ENCODE results near the gene UBR4. TPM values are rescaled to one million over a fixed set of nuclear protein-coding genes. Genes with fewer than 3 reads are reported as not detected.

UBR4 gene
- total RNA-seq, 4 donors from 2014 or later = 132 to 268 (median 170) TPM

DNA sequence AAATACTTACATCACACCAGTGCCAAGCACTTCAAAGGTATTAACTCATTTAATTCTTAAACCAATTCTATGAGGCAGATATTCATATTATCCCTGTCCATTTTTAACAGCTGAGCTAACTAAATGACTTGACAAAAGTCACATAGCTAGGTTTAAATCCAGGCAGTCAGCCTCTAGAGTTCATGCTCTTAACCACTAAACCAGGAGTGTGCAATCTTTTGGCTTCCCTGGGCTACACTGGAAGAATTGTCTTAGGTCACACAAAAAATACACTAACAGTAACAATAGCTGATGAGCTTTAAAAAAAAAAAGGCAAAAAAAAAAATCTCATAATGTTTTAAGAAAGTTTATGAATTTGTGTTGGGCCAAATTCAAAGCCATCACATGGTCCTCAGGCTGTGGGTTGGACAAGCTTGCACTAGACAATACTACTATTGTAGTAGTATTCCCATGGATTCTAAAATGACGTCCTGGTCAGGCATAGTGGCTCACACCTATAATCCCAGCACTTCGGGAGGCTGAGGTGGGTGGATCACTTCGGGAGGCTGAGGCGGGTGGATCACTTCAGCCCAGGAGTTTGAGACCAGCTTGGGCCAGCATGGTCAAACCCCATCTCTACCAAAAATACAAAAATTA, 10.0 kb downstream of the UBR4 start:
- Histone ChIP-seq H3K36me3 (peaks cover 35 to 63% (median 53%) of the 10 kb centered on the region in 4 donors), H3K4me1 (peaks cover 43 to 67% (median 59%) of the 10 kb centered on the region in 4 donors), H3K27ac (replicated peaks in 1 of 4) (no peak overlapping the region), H3K4me3 (no peak overlapping the region), H3K27me3 (no peaks in the 10 kb centered on the region), H3K9me3 (no peaks in the 10 kb centered on the region)
- intact Hi-C loops (cut with DNase I) = no loop called here
- 70% methylated on average over 4 of the region's 4 CpGs for WGBS
- no peak for TF ChIP-seq POLR2A (IDR thresholded peaks at IDR 0.05; ENCODE audit: low read depth)
- TF ChIP-seq, protein P1, sequence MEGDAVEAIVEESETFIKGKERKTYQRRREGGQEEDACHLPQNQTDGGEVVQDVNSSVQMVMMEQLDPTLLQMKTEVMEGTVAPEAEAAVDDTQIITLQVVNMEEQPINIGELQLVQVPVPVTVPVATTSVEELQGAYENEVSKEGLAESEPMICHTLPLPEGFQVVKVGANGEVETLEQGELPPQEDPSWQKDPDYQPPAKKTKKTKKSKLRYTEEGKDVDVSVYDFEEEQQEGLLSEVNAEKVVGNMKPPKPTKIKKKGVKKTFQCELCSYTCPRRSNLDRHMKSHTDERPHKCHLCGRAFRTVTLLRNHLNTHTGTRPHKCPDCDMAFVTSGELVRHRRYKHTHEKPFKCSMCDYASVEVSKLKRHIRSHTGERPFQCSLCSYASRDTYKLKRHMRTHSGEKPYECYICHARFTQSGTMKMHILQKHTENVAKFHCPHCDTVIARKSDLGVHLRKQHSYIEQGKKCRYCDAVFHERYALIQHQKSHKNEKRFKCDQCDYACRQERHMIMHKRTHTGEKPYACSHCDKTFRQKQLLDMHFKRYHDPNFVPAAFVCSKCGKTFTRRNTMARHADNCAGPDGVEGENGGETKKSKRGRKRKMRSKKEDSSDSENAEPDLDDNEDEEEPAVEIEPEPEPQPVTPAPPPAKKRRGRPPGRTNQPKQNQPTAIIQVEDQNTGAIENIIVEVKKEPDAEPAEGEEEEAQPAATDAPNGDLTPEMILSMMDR (IDR thresholded peaks at IDR 0.05) = no peak
- no peak for TF ChIP-seq EP300 (IDR thresholded peaks at IDR 0.05)
- no peak for TF ChIP-seq POLR2AphosphoS5 (IDR thresholded peaks at IDR 0.05)
- DNase-seq (ENCODE audit: extremely low spot score) = no peak

DNA sequence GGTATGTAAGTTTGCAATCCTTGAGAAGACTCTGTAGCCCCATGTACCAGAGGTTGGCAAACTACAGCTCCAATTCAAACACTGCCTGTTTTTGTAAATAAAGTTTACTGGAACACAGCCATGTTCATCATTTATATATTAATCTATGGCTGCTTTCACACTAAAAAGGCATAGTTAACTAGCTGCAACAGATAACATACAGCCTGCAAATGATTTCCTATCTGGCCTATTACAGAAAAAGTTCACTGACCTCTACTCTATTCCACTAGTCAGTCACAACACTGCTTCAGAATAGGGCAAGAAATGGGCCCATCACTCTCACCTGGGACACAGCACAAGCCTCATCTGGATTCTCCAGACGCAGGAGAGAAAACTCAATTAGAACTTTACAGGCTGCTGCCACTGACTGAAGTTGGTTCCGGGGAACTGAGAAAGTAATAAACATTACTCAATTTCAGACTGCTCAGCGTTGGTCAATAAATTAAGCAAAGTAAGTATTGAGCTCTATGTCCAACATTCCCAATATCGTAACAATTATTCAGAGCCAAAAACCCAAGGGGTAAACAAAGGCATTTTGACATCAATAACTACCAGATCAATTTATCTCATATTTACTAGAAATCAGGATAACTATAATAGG, 10.6 kb downstream of the UBR4 start:
- no peak overlapping the region for H3K4me3 ChIP-seq
- no peak for DNase-seq (ENCODE audit: extremely low spot score)
- H3K27me3 ChIP-seq = no peaks in the 10 kb centered on the region
- H3K27ac ChIP-seq (replicated peaks in 1 of 4) = no peak overlapping the region
- peaks cover 38 to 61% (median 53%) of the 10 kb centered on the region in 4 donors for H3K4me1 ChIP-seq
- no peaks in the 10 kb centered on the region for H3K9me3 ChIP-seq
- peaks cover 41 to 69% (median 59%) of the 10 kb centered on the region in 4 donors for H3K36me3 ChIP-seq
- TF ChIP-seq EP300 (IDR thresholded peaks at IDR 0.05) = no peak
- TF ChIP-seq POLR2AphosphoS5 (IDR thresholded peaks at IDR 0.05) = no peak
- TF ChIP-seq, protein P1 (IDR thresholded peaks at IDR 0.05) = no peak
- no peak for TF ChIP-seq POLR2A (IDR thresholded peaks at IDR 0.05; ENCODE audit: low read depth)
- WGBS = 91% methylated on average over 4 of the region's 4 CpGs
- intact Hi-C loops (cut with DNase I) = no loop called here

DNA sequence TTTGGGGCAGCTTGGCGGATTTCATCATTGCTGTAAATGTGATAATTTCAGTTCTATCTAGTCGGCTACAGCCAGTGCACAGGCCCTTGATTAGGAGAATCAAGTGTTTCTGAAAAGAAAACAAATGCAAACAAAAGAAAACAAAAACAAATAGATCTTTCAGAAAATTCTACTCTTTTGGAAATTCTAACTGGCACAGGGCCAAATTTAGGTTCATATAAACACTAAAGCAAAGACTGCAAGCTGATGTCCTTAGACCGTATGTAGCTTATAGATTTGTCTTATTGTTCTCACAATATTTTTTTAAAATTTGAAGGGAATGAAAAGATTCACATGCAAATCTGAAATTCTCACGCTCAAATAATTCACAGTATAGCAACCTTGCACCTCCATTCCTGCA, 11.2 kb downstream of the UBR4 start:
- TF ChIP-seq, protein P1 (IDR thresholded peaks at IDR 0.05) = no peak
- TF ChIP-seq EP300 (IDR thresholded peaks at IDR 0.05) (no peak), POLR2AphosphoS5 (IDR thresholded peaks at IDR 0.05) (no peak), POLR2A (IDR thresholded peaks at IDR 0.05; ENCODE audit: low read depth) (no peak)
- no peaks in the 10 kb centered on the region for H3K27me3 ChIP-seq
- H3K9me3 ChIP-seq = no peaks in the 10 kb centered on the region
- H3K36me3 ChIP-seq = peaks cover 48 to 76% (median 65%) of the 10 kb centered on the region in 4 donors
- 88% methylated on average over 4 of the region's 4 CpGs for WGBS
- H3K27ac ChIP-seq (replicated peaks in 1 of 4) = no peak overlapping the region
- no peak overlapping the region for H3K4me3 ChIP-seq
- intact Hi-C loops (cut with DNase I) = no loop called here
- peaks cover 32 to 55% (median 46%) of the 10 kb centered on the region in 4 donors for H3K4me1 ChIP-seq
- DNase-seq (ENCODE audit: extremely low spot score) = no peak

DNA sequence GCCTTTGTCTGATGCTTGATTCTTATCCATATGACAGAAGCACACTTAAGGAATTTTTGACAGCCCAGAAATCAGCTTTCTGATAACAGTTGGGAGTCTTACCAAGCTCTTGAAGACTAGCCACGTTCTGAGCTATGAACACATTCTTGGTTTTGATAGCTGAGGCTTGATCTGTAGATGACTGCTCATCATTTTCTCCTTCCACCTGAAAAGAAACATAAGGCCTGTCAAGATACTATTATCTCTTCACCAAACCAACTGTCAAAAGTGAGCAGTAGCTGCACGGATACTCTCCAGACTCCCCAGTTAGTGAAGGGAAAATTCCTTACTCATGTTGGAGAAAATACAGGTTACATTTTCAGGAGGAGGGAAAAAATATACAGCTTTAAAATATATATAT, 12.2 kb downstream of the UBR4 start:
- H3K27me3 ChIP-seq = no peaks in the 10 kb centered on the region
- no peak for DNase-seq (ENCODE audit: extremely low spot score)
- no peak overlapping the region for H3K27ac ChIP-seq (replicated peaks in 1 of 4)
- H3K9me3 ChIP-seq = no peaks in the 10 kb centered on the region
- WGBS = 37% methylated on average over 2 of the region's 2 CpGs
- no peak overlapping the region for H3K4me3 ChIP-seq
- intact Hi-C loops (cut with DNase I) = no loop called here
- H3K4me1 ChIP-seq = peaks cover 22 to 45% (median 37%) of the 10 kb centered on the region in 4 donors
- TF ChIP-seq, protein P1 (IDR thresholded peaks at IDR 0.05) = no peak
- TF ChIP-seq POLR2AphosphoS5 (IDR thresholded peaks at IDR 0.05) (no peak), EP300 (IDR thresholded peaks at IDR 0.05) (no peak), POLR2A (IDR thresholded peaks at IDR 0.05; ENCODE audit: low read depth) (no peak)
- peaks cover 57 to 85% (median 75%) of the 10 kb centered on the region in 4 donors for H3K36me3 ChIP-seq

Measured in esophagus muscularis mucosa (tissue), 4 donors.